CD14-positive monocyte (primary cell): ENCODE measurements around the gene BCAR3. TPM values are rescaled to one million over a fixed set of nuclear protein-coding genes. Genes with fewer than 3 reads are reported as not detected.
A peak's percentile ranks its signal among the peaks of the same experiment; 100 is the strongest.

ENCODE experiments used
- DNase-seq, 3 donors: peaks; one replicate each; pipeline ENCODE4 v3.0.0-alpha.2; 2011 to 2022
- H2AFZ ChIP-seq: 2 replicates; pipeline ENCODE4 v1.6.0; 2012; ENCODE audit warnings: mild to moderate bottlenecking, low read depth, low read length, inconsistent platforms; ENCODE audit not compliant: insufficient read depth, poor library complexity, severe bottlenecking
- H3K27ac ChIP-seq, 2 donors: 1 replicate in 1 of 2; 2 replicates in 1 of 2; pipeline ENCODE4 v1.5.1; 2012 to 2013; ENCODE audit warnings: low read length in 2 of 2, control low read depth in 1 of 2, inconsistent platforms in 1 of 2, low read depth in 1 of 2, mild to moderate bottlenecking in 1 of 2
- H3K27me3 ChIP-seq, 2 donors: one replicate each; pipeline versions ENCODE4 v1.6.0 to v1.6.1; 2011 to 2013; ENCODE audit warnings: low read length in 2 of 2; ENCODE audit not compliant: control insufficient read depth in 2 of 2, insufficient read depth in 2 of 2
- H3K36me3 ChIP-seq, 2 donors: replicated peaks in 1 of 2; 1 replicate in 1 of 2; 2 replicates in 1 of 2; pipeline versions ENCODE4 v1.5.1 to v1.6.1; 2012 to 2013; ENCODE audit warnings: low read length in 2 of 2, control low read depth in 1 of 2, inconsistent platforms in 1 of 2, mild to moderate bottlenecking in 1 of 2; ENCODE audit not compliant: insufficient read depth in 2 of 2, control insufficient read depth in 1 of 2
- H3K4me1 ChIP-seq, 2 donors: 1 replicate in 1 of 2; 2 replicates in 1 of 2; pipeline versions ENCODE4 v1.5.1 to v1.6.1; 2012 to 2013; ENCODE audit warnings: low read length in 2 of 2, control low read depth in 1 of 2, inconsistent platforms in 1 of 2, mild to moderate bottlenecking in 1 of 2, moderate library complexity in 1 of 2; ENCODE audit not compliant: insufficient read depth in 2 of 2, control insufficient read depth in 1 of 2
- H3K4me2 ChIP-seq: replicated peaks from 2 replicates; pipeline ENCODE3; 2012; ENCODE audit warnings: low read length, moderate library complexity, mild to moderate bottlenecking; ENCODE audit not compliant: poor library complexity, severe bottlenecking; ENCODE audit errors: extremely low read depth
- H3K4me3 ChIP-seq, 3 experiments: fragments of 200-600 bp in 1 of 3; sonication (generic) in 1 of 3; replicated peaks in 1 of 3; 1 replicate in 2 of 3; 2 replicates in 1 of 3; pipeline ENCODE4 v1.5.1; 2011 to 2013; ENCODE audit warnings: low read length in 3 of 3, mild to moderate bottlenecking in 3 of 3, control low read depth in 2 of 3, low read depth in 2 of 3, inconsistent platforms in 1 of 3, moderate library complexity in 1 of 3
- H3K79me2 ChIP-seq: 2 replicates; pipeline ENCODE4 v1.6.0; 2012; ENCODE audit warnings: mild to moderate bottlenecking, control low read depth, inconsistent platforms, low read length, moderate library complexity; ENCODE audit not compliant: insufficient read depth
- H3K9ac ChIP-seq: 2 replicates; pipeline ENCODE4 v1.6.0; 2017; ENCODE audit warnings: low read length, mild to moderate bottlenecking; ENCODE audit not compliant: insufficient read depth, poor library complexity, severe bottlenecking
- H3K9me3 ChIP-seq, 2 donors: replicated peaks in 1 of 2; 1 replicate in 1 of 2; 2 replicates in 1 of 2; pipeline versions ENCODE4 v1.5.1 to v1.6.1; 2012 to 2013; ENCODE audit warnings: low read length in 2 of 2, control low read depth in 1 of 2; ENCODE audit not compliant: control insufficient read depth in 1 of 2, insufficient read depth in 1 of 2
- H4K20me1 ChIP-seq: 2 replicates; pipeline ENCODE4 v1.6.0; 2012; ENCODE audit warnings: mild to moderate bottlenecking, low read length, control low read depth, moderate library complexity; ENCODE audit not compliant: insufficient read depth
- H3K27ac Mint-ChIP-seq, 7 donors: one replicate each; pipeline ENCODE4 v1.8.0; 2020; ENCODE audit warnings: mild to moderate bottlenecking in 7 of 7, mixed read lengths in 7 of 7, moderate library complexity in 6 of 7, inconsistent platforms in 2 of 7
- H3K27me3 Mint-ChIP-seq, 3 donors: one replicate each; pipeline ENCODE4 v1.8.0; 2021 to 2022; ENCODE audit warnings: low read depth in 3 of 3, mild to moderate bottlenecking in 3 of 3, mixed read lengths in 3 of 3, moderate library complexity in 3 of 3, inconsistent platforms in 1 of 3
- H3K36me3 Mint-ChIP-seq, 2 donors: one replicate each; pipeline ENCODE4 v1.8.0; 2020; ENCODE audit warnings: mixed read lengths in 2 of 2, inconsistent platforms in 1 of 2, mild to moderate bottlenecking in 1 of 2
- H3K4me1 Mint-ChIP-seq: one replicate; pipeline ENCODE4 v1.8.0; 2020; ENCODE audit warnings: mild to moderate bottlenecking, mixed read lengths
- H3K4me3 Mint-ChIP-seq, 2 donors: one replicate each; pipeline ENCODE4 v1.8.0; 2020; ENCODE audit warnings: mild to moderate bottlenecking in 2 of 2, mixed read lengths in 2 of 2, moderate library complexity in 1 of 2
- H3K9me3 Mint-ChIP-seq, 7 donors: one replicate each; pipeline ENCODE4 v1.8.0; 2020 to 2022; ENCODE audit warnings: mixed read lengths in 7 of 7, mild to moderate bottlenecking in 6 of 7, moderate library complexity in 6 of 7, inconsistent platforms in 2 of 7
- CTCF ChIP-seq: fragments of 200-600 bp; IDR thresholded peaks from one replicate; pipeline ENCODE4 v1.8.0; 2022; ENCODE audit warnings: antibody characterized with exemption, mild to moderate bottlenecking
- WGBS: methylation state at CpG from one replicate; pipeline ENCODE4 v1.1.5; 2013; ENCODE audit warnings: missing lambda C conversion rate; ENCODE audit not compliant: insufficient coverage; 5-methylcytosine and 5-hydroxymethylcytosine counted together
- intact Hi-C, 2 donors: fragments of 100-400 bp; cut with micrococcal nuclease; formaldehyde crosslinking; loops; one replicate each; pipeline versions ENCODE4 v1.15.0 to v1.15.1; 2023
- polyA plus RNA-seq, 3 donors: library from polyadenylated mRNA; depleted of rRNA in 1 of 3; unstranded in 2 of 3; stranded (reverse) in 1 of 3; fragments of 300-500 nt in 2 of 3; fragments of >200 nt in 1 of 3; fragmentation: Illumina TruSeq in 2 of 3; gene quantifications; 1 replicate in 2 of 3; 2 replicates in 1 of 3; pipeline ENCODE4 v1.2.3, GENCODE V29; 2012 to 2021

The BCAR3 gene
- polyA plus RNA-seq, 3 donors, result 0.05 to 0.41 TPM; not detected in 1

GRCh38 chr1:93608187-93609109 lies 73.2 kb downstream of the BCAR3 start:
- no peak overlapping the region for H3K27ac Mint-ChIP-seq

DNA sequence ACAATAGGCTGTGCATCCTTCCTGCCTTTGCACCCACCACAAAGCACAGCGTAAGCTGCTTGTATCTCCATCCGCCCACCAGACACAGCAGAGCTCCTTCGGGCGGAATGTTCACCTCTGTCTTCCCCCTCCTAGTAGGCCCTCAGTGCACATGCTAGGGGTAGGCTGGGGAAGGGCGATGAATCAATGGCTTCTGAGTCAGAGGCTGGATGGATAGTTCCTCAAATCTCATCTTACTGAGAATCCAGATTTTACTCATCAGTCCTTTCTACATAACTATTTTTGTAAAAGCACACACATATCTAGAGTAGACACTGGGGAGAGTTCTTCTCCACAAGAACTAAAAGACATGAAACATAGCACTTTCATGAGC lies 73.8 kb downstream of the BCAR3 start:
- no peaks in the 10 kb centered on the region for H3K4me1 ChIP-seq
- H3K9me3 ChIP-seq, result no peaks in the 10 kb centered on the region
- TF ChIP-seq CTCF, result no peak
- Mint-ChIP-seq H3K36me3 (no peaks in the 10 kb centered on the region), H3K27me3 (peaks cover 0 to 4% (median 3%) of the 10 kb centered on the region in 3 donors), H3K4me3 (no peak overlapping the region), H3K4me1 (no peaks in the 10 kb centered on the region), H3K27ac (no peak overlapping the region), H3K9me3 (peaks cover 0 to 1% (median 0%) of the 10 kb centered on the region in 7 donors)
- no peak overlapping the region for H3K4me2 ChIP-seq
- WGBS, result no CpG with 5 or more reads among the region's 5 CpGs
- H3K9ac ChIP-seq, result no peak overlapping the region
- no peaks in the 10 kb centered on the region for H3K27me3 ChIP-seq
- DNase-seq, result peak in 2 of 3 donors; percentile 17 to 48
- H4K20me1 ChIP-seq, result no peaks in the 10 kb centered on the region
- no peaks in the 10 kb centered on the region for H3K36me3 ChIP-seq
- no peak overlapping the region for H3K27ac ChIP-seq
- H2AFZ ChIP-seq, result no peak overlapping the region
- intact Hi-C loops, result no loop called here
- no peaks in the 10 kb centered on the region for H3K79me2 ChIP-seq
- no peak overlapping the region for H3K4me3 ChIP-seq

More at GRCh38 chr1:93608187-93609109, 73.2 kb downstream of the BCAR3 start:
- H3K27me3 ChIP-seq, result no peaks in the 10 kb centered on the region
- 95% methylated on average over 13 of the region's 15 CpGs for WGBS
- peaks cover 0 to 4% (median 3%) of the 10 kb centered on the region in 3 donors for H3K27me3 Mint-ChIP-seq
- no peaks in the 10 kb centered on the region for H3K4me1 Mint-ChIP-seq
- no peak for TF ChIP-seq CTCF
- H3K36me3 ChIP-seq, result no peaks in the 10 kb centered on the region
- H3K4me2 ChIP-seq, result no peak overlapping the region
- no peaks in the 10 kb centered on the region for H3K9me3 ChIP-seq
- no peaks in the 10 kb centered on the region for H3K36me3 Mint-ChIP-seq
- intact Hi-C loops, result no loop called here
- H3K4me3 Mint-ChIP-seq, result no peak overlapping the region
- no peak overlapping the region for H3K27ac ChIP-seq
- H3K9ac ChIP-seq, result no peak overlapping the region
- DNase-seq, result no peak
- H3K79me2 ChIP-seq, result no peaks in the 10 kb centered on the region
- no peak overlapping the region for H2AFZ ChIP-seq
- no peak overlapping the region for H3K4me3 ChIP-seq
- no peaks in the 10 kb centered on the region for H3K4me1 ChIP-seq
- no peaks in the 10 kb centered on the region for H4K20me1 ChIP-seq
- H3K9me3 Mint-ChIP-seq, result peaks cover 0 to 1% (median 0%) of the 10 kb centered on the region in 7 donors
